AG04450 (cell line): ENCODE results near the gene SCYL1. TPM values are rescaled to one million over a fixed set of nuclear protein-coding genes. Genes with fewer than 3 reads are reported as not detected.

Source experiments
- CTCF ChIA-PET: fragments of 300-600, 350-600 bp; formaldehyde crosslinking; extraction: SDS; loops from one replicate; lab custom pipeline; 2022; ENCODE audit warnings: antibody characterized with exemption, inconsistent platforms; lab: Charles Lee
- POLR2A ChIA-PET: fragments of 350-600 bp; formaldehyde crosslinking; extraction: SDS; loops from one replicate; lab custom pipeline; 2021; ENCODE audit warnings: antibody characterized with exemption, inconsistent platforms; lab: Yijun Ruan, JAX
- DNase-seq: peaks from one replicate; pipeline ENCODE4 v3.0.0-alpha.2; 2011; ENCODE audit warnings: low read depth, low spot score
- H3K27ac ChIP-seq: one replicate; pipeline ENCODE4 v1.5.1; 2012; ENCODE audit warnings: low read depth, low read length, control low read depth
- H3K27me3 ChIP-seq: one replicate; pipeline ENCODE4 v1.6.0; 2012; ENCODE audit warnings: low read length; ENCODE audit not compliant: control insufficient read depth, insufficient read depth
- H3K4me3 ChIP-seq: 2 replicates; pipeline ENCODE4 v1.5.1; 2011; ENCODE audit warnings: mild to moderate bottlenecking, low read depth, low read length, control low read depth
- H3K9me3 ChIP-seq: 2 replicates; pipeline ENCODE4 v1.5.1; 2012; ENCODE audit warnings: low read length; ENCODE audit not compliant: control insufficient read depth, insufficient read depth
- CTCF ChIP-seq: IDR thresholded peaks from 2 replicates; pipeline ENCODE4 v1.5.1; 2011; ENCODE audit warnings: low read depth, low read length, control low read depth, inconsistent platforms
- polyA plus RNA-seq: library from polyadenylated mRNA; depleted of rRNA; stranded (reverse); fragments of >200 nt; gene quantifications from 2 replicates; pipeline ENCODE4 v1.2.3, GENCODE V29; 2011

Gene SCYL1
- polyA plus RNA-seq, 1 experiment, result 60.9 TPM

DNA sequence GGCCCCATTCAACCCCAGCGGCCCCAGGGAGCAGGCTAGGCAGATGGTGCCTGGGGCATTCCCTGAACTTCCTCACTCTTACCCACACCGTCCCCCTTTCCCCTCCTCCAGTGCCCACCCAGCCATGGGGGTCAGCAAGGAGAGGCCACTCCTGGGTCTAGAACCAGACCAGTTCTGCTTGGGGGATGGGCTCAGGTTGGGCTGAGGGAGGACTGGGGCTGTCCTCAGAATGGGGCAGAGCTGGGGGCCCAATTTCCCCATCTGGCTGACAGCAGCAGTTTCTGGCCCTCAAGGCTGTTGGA lies 12.4 kb downstream of the SCYL1 start:
- H3K27ac ChIP-seq, result no peak overlapping the region
- POLR2A ChIA-PET, result interaction anchor here (0.6 to 1.0 kb wide), 4 partner anchors 12 to 82 kb away, joined by 3 to 7 read pairs (median 4); partner anchors contain the start of genes FAM89B, PCNX3 and SCYL1
- TF ChIP-seq CTCF, result no peak
- H3K4me3 ChIP-seq, result no peak overlapping the region
- peaks cover 5% of the 10 kb centered on the region; the same call in 1 of the 2 replicates for H3K9me3 ChIP-seq
- no peaks in the 10 kb centered on the region for H3K27me3 ChIP-seq
- CTCF ChIA-PET, result interaction anchor here (1.3 kb wide), 1 partner anchor 56 kb away, joined by 4 read pairs; no protein-coding TSS in a partner anchor
- DNase-seq, result no peak

DNA sequence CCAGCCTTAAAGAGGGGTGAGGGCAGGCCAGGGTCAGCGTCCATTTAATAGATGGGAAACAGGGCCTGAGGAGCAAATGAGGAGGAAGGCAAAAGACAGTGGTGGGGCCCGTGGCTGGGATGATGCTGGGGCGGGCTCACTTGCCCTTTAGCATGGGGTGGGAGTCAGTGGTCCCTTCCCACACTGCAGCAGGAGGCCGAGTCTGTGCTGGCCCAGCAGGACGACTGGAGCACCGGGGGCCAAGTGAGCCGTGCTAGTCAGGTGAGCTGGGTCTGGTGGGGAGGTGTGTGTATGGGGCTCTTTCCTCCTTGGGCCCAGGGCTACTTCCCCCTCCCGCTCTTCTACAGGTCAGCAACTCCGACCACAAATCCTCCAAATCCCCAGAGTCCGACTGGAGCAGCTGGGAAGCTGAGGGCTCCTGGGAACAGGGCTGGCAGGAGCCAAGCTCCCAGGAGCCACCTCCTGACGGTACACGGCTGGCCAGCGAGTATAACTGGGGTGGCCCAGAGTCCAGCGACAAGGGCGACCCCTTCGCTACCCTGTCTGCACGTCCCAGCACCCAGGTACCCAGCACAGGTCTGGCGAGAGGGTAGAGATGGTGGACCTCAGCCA lies 12.8 kb downstream of the SCYL1 start:
- TF ChIP-seq CTCF, result no peak
- peaks cover 5% of the 10 kb centered on the region; the same call in 1 of the 2 replicates for H3K9me3 ChIP-seq
- no peaks in the 10 kb centered on the region for H3K27me3 ChIP-seq
- POLR2A ChIA-PET, result interaction anchor here (1.0 kb wide), 1 partner anchor 35 kb away, joined by 7 read pairs; the partner anchor contains the start of gene FAM89B
- H3K4me3 ChIP-seq, result no peak overlapping the region
- DNase-seq, result no peak
- H3K27ac ChIP-seq, result no peak overlapping the region
- CTCF ChIA-PET, result no interaction called here

- TF ChIP-seq CTCF, result no peak
- Histone ChIP-seq H3K9me3 (peaks cover 5% of the 10 kb centered on the region; the same call in 1 of the 2 replicates), H3K4me3 (no peak overlapping the region), H3K27me3 (no peaks in the 10 kb centered on the region), H3K27ac (no peak overlapping the region)
- ChIA-PET POLR2A (no interaction called here), CTCF (no interaction called here)
- DNase-seq, result no peak
Observed at GRCh38 chr11:65538232-65538914, 13.5 kb downstream of the SCYL1 start.

DNA sequence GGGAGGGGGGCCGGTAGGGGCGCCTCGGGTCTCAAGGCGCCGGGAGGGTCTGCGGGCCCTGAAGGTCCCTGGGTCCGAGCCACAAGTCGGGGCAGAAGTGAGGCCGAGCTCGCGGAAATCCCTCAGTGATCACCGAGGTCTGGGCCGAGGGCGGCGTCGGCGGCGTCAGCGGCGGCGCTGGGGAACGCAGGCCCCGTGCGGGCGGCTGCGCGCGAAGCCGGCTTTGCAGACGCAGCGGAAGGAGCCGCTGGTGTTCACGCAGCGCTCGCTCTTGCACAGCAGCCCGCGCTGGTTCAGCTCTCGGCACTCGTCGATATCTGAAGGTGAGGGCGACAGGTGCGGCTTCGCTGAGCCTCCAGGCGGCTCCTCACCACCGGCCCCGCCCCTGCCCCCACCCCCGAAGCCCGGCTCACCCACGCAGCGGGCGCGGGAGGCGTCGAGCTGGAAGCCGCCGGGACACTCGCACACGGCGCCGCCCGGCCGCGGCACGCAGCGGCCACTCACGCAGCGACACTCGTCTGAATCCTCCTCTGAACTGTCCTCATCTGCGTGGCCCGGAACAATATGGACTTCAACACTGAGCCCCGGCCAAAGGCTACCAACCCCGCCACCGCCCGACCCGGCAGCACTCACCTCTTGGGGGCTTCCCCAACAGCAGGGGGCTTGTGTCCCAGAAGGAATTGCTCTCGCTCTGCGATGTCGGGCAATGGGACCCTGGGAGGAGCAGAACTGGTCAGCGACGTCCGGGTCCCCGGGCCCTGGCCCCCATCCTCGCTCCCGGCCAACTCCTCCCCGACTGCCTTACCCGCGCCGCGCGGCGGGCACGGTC lies 14.2 kb downstream of the SCYL1 start:
- Histone ChIP-seq H3K27me3 (no peaks in the 10 kb centered on the region), H3K4me3 (no peak overlapping the region), H3K9me3 (peaks cover 5% of the 10 kb centered on the region; the same call in 1 of the 2 replicates), H3K27ac (no peak overlapping the region)
- TF ChIP-seq CTCF, result no peak
- CTCF ChIA-PET, result interaction anchor here (1.3 to 3.9 kb wide), 4 partner anchors 12 to 55 kb away, joined by 4 to 48 read pairs (median 18); partner anchors contain the start of genes EHBP1L1 and KCNK7
- POLR2A ChIA-PET, result interaction anchor here (1.0 to 1.5 kb wide), 2 partner anchors 18 to 76 kb away, joined by 5 to 7 read pairs; partner anchors contain the start of gene PCNX3
- DNase-seq, result no peak
